Vagina (tissue), 2 donors: ENCODE measurements around the gene SHISA5.

Experiments used
- CTCF ChIP-seq, 3 experiments: fragments of 450-650 bp in 2 of 3; fragments of 200-600 bp in 1 of 3; sonication (generic) in 1 of 3; IDR thresholded peaks; one replicate each; pipeline ENCODE4 v1.5.1; 2017 to 2019; ENCODE audit warnings: antibody characterized with exemption in 3 of 3, mild to moderate bottlenecking in 2 of 3, moderate library complexity in 2 of 3
- POLR2A ChIP-seq, 2 donors: fragments of 450-650 bp; IDR thresholded peaks; one replicate each; pipeline ENCODE4 v1.6.1; 2017; ENCODE audit warnings: antibody characterized with exemption in 2 of 2, mild to moderate bottlenecking in 2 of 2, moderate library complexity in 2 of 2
- POLR2AphosphoS5 ChIP-seq, 2 donors: sonication (generic); formaldehyde crosslinking; IDR thresholded peaks; one replicate each; pipeline ENCODE4 v1.9.0; 2017; ENCODE audit warnings: antibody characterized with exemption in 2 of 2, mild to moderate bottlenecking in 2 of 2, low read depth in 1 of 2; ENCODE audit not compliant: insufficient read depth in 1 of 2

GRCh38 chr3:48546203-48546829 lies 42.3 kb upstream of the SHISA5 start:
- TF ChIP-seq CTCF (IDR thresholded peaks at IDR 0.05): no peak
- no peak for TF ChIP-seq POLR2A (IDR thresholded peaks at IDR 0.05)
- no peak for TF ChIP-seq POLR2AphosphoS5 (IDR thresholded peaks at IDR 0.05; ENCODE audit: insufficient read depth in 1 of 2, low read depth in 1 of 2)
